Large intestine (tissue), 3 donors: ENCODE data around the gene PRSS35. TPM values are rescaled to one million over a fixed set of nuclear protein-coding genes. Genes with fewer than 3 reads are reported as not detected.
"Not testable (repeated sequence)": the region's sequence is repeated elsewhere in the genome, so short reads cannot be mapped to it uniquely, and the experiment has no call there.

Experiments
- DNase-seq, 2 donors: peaks; one replicate each; pipeline versions ENCODE4 v3.0.0 to v3.0.0-alpha.2; 2013
- H3K27ac ChIP-seq: one replicate; pipeline ENCODE4 v1.5.1; 2013; ENCODE audit warnings: low read length
- H3K27me3 ChIP-seq: 2 replicates; pipeline ENCODE4 v1.6.1; 2013; ENCODE audit warnings: low read length; ENCODE audit not compliant: control insufficient read depth, insufficient read depth
- H3K36me3 ChIP-seq: 2 replicates; pipeline ENCODE4 v1.6.1; 2013; ENCODE audit warnings: low read length; ENCODE audit not compliant: control insufficient read depth, insufficient read depth
- H3K4me1 ChIP-seq: one replicate; pipeline ENCODE4 v1.6.1; 2013; ENCODE audit warnings: low read length; ENCODE audit not compliant: control insufficient read depth, insufficient read depth
- H3K4me3 ChIP-seq: one replicate; pipeline ENCODE4 v1.5.1; 2013; ENCODE audit warnings: low read length
- H3K9me3 ChIP-seq: one replicate; pipeline ENCODE4 v1.6.1; 2013; ENCODE audit warnings: mild to moderate bottlenecking, low read depth, low read length, moderate library complexity; ENCODE audit not compliant: control insufficient read depth
- WGBS: methylation state at CpG from one replicate; pipeline ENCODE4 v1.1.5; 2013; ENCODE audit warnings: low lambda C conversion rate; ENCODE audit not compliant: insufficient coverage; 5-methylcytosine and 5-hydroxymethylcytosine counted together
- polyA plus RNA-seq: library from polyadenylated mRNA; unstranded; fragments of 120-200 nt; gene quantifications from one replicate; pipeline ENCODE4 v1.2.1, GENCODE V29; 2013

Gene PRSS35
- polyA plus RNA-seq, 1 donor, result 9.0 TPM

DNA sequence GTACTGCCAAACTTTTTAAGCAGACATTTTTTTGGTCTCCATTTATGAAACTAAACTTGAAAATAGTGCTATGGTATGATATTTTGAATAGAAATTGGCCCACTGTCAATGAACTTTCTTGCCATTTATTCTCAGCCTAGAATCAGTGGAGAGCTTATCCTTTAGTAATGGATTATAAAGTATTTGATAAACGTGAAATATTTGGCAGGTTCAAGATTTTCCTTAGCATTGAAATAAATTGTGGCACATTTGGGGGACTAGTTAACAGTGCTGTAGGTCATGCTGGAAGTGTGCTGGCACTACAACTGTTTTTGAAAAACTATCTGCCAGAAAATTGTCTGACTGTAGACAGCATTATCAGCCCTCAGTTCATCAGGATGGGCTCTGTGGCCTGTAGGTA lies 2.1 kb downstream of the PRSS35 start:
- H3K27ac ChIP-seq, result no peak overlapping the region
- no peaks in the 10 kb centered on the region for H3K27me3 ChIP-seq
- H3K36me3 ChIP-seq, result no peaks in the 10 kb centered on the region
- H3K4me1 ChIP-seq, result peaks cover 10% of the 10 kb centered on the region
- no peak overlapping the region for H3K4me3 ChIP-seq
- H3K9me3 ChIP-seq, result no peaks in the 10 kb centered on the region
- WGBS, result 67% methylated on average over 1 of the region's 1 CpG
- DNase-seq, result no peak

DNA sequence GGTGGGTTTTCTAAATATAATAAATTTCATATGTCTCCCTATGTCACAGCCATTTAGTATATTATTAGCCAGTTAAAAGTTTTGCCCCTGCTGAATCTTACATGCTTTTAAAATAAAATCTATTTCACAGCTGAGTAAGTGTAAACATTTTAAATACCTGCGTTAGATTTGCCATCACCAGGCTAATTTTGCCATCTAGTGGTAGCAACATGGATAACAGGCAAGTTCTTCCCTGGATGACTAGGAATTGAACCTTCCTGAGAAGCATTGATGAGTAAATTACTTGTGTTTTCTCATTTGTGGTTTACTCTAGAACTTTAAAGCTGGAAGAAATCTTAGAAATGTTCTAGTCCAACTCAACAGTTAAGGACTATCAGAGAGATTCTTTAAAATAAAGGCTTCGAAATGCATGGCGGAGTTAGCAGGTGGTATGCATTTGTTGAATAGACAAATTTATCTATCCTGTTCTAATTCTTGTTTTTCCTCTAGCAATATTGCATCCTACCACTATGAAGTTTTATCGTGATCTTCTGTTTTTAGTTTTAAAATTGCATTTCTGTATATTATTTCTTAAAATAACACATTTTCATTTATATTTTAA lies 2.6 kb downstream of the PRSS35 start:
- Histone ChIP-seq H3K27me3 (no peaks in the 10 kb centered on the region), H3K9me3 (no peaks in the 10 kb centered on the region), H3K4me3 (no peak overlapping the region), H3K4me1 (peaks cover 8% of the 10 kb centered on the region), H3K27ac (no peak overlapping the region), H3K36me3 (no peaks in the 10 kb centered on the region)
- peak; percentile 46 to 49 for DNase-seq
- 44% methylated on average over 1 of the region's 4 CpGs for WGBS

DNA sequence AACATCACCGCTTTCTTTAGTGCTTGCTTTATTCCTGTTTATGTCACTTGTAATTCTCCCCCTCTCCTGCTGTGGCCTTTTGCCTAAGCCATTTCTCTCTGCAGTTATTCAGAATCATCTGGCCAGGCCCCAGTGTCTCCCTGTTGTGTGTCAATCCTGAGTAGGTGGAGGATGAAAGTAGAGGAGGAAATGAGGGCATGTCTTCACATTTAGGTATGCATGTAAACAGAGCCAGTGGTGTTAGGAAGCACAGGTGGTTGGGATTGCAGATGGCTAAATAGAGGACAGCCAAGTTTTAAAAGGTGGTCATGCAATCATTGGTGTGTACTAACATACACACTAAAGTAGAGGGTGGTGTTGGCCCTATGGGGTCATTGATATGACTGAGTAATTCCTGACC lies 5.2 kb downstream of the PRSS35 start:
- whole genome bisulfite sequencing, result 75% methylated on average over 1 of the region's 1 CpG
- DNase-seq, result no peak
- H3K4me3 ChIP-seq, result no peak overlapping the region

DNA sequence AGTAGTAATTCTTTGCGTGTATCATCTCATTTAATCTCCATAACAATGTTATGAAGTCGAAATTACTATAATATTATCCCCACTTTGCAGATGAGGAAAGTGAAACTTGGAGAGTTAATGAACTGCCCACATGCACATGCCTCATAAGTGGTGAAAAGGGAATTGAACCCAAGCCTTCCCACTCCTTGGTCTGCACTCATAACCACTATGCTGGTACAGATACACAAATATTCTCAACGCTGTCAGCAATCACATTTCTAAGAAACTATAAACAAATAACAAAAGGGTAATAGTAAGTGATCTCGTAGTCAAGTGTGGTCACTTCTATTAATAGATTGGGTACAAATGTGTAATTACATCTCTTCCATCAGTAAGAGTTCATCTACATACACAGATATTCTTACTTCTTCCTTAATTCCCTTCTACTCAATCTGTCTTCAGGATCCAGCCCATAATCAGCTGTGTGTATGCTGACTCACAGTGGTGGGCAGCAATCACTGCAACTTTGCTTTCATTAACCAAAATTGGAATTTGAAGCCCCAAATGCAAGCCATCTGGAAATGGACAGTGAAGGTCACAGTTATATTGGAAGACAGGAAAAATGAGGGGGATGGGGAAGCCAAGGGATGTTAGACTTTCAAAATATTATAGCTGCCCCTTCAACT lies 6.6 kb downstream of the PRSS35 start:
- Histone ChIP-seq H3K9me3 (no peaks in the 10 kb centered on the region), H3K4me1 (no peaks in the 10 kb centered on the region), H3K36me3 (no peaks in the 10 kb centered on the region), H3K27me3 (no peaks in the 10 kb centered on the region), H3K4me3 (no peak overlapping the region), H3K27ac (no peak overlapping the region)
- no peak for DNase-seq
- WGBS, result 86% methylated on average over 2 of the region's 4 CpGs

More for the DNA sequence above, 5.2 kb downstream of the PRSS35 start:
- Histone ChIP-seq H3K27me3 (no peaks in the 10 kb centered on the region), H3K4me1 (peaks cover 5% of the 10 kb centered on the region), H3K36me3 (no peaks in the 10 kb centered on the region), H3K27ac (no peak overlapping the region), H3K9me3 (no peaks in the 10 kb centered on the region)

DNA sequence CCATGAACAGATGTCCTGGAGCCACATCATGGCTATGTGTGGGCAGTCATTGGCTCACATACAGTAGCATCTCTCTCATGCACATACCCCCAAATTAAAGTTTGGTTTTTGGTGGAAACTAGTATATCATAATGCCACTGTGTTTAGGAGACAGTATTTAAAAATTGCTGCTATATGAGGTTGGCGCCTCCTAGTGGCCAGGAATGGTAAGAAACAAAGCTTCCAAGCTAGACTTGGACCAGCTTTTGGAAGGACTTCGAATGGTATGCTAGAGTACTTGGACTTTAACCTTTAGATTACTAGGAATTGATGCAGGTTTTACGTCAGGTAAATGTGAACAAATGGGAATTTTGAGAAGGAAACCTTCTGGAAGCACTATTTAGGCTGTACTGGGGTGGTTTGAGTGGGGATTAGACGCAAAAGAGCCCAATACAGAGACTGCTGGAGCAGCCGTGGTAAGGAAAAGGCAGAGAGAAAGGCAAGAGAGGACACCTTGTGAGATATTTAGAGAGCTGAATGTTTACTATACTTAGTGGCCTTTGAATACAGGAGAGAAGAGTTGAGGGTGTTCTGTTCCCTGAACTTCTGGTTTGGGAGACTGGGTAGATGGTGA lies 23.8 kb downstream of the PRSS35 start:
- Histone ChIP-seq H3K36me3 (no peaks in the 10 kb centered on the region), H3K27me3 (peaks cover 2% of the 10 kb centered on the region), H3K27ac (no peak overlapping the region), H3K4me1 (no peaks in the 10 kb centered on the region), H3K9me3 (no peaks in the 10 kb centered on the region), H3K4me3 (no peak overlapping the region)
- WGBS, result 17% methylated on average over 1 of the region's 5 CpGs
- peak; percentile 16 to 19 for DNase-seq

DNA sequence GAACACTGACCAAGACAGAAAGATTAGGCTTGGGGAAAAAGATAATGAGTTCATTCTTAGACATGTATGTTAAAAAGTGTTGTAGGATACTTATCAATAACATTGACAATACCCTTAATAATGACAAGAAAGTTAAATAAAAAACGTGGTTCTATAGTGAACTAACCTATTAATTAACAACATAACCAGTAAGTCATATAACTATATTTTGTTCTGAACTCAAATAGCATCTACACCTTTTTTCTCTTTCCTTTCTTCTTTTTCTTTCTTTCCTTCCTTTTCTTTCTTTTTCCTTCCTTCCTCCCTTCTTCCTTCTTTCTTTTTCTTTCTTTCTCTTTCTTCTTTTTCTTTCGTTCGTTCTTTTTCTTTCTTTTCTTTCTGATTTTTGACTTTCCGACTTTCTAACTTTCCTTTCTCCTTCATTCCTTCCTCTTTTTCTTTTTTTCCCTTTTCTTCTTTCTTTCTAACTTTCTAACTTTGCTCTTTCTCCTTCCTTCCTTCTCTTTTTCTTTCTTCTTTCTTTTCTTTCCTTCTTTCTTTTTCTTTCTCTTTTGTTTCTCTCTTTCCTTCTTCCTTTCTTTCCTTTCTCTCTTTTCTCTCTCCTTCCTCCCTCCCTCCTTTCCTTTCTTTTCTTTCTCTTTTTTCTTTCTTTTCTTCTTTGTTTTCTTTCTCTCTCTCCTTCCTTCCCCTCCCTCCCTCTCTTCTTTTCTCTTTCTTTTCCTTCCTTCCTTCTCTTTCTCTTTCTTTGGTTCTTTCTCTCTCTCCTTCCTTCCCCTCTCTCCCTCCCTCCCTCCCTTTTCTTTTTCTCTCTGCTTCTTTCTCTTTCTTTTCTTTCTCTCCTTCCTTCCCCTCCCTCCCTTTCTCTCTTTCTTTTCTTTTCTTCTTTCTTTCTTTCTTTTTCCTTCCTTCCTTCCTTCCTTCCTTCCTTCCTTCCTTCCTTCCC lies 24.6 kb downstream of the PRSS35 start:
- Histone ChIP-seq H3K27me3 (peaks cover under 1% of the 10 kb centered on the region), H3K27ac (no peak overlapping the region), H3K36me3 (no peaks in the 10 kb centered on the region), H3K9me3 (no peaks in the 10 kb centered on the region), H3K4me3 (no peak overlapping the region), H3K4me1 (no peaks in the 10 kb centered on the region)
- DNase-seq, result no peak
- WGBS, result 76% methylated on average over 4 of the region's 4 CpGs

DNA sequence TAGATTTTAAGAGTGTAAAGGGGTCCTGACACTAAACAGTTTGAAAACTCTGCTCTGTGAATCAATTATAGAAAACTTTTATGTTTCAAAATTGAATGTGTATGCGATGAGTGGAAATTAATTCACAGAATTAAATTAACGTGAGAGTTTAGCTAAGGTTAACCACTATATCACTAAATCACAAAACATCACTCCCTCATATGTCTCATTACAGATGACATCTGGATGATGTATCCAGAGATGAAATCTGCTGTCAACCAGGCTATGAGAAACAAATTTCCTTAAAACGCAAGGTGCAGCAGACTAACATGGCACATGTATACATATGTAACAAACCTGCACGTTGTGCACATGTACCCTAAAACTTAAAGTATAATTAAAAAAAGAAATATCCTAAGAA lies 27.3 kb downstream of the PRSS35 start:
- no peak for DNase-seq
- no peak overlapping the region for H3K4me3 ChIP-seq
- no peaks in the 10 kb centered on the region for H3K36me3 ChIP-seq
- no peaks in the 10 kb centered on the region for H3K9me3 ChIP-seq
- no peaks in the 10 kb centered on the region for H3K27me3 ChIP-seq
- H3K27ac ChIP-seq, result no peak overlapping the region
- no peaks in the 10 kb centered on the region for H3K4me1 ChIP-seq
- WGBS, result 93% methylated on average over 3 of the region's 4 CpGs

DNA sequence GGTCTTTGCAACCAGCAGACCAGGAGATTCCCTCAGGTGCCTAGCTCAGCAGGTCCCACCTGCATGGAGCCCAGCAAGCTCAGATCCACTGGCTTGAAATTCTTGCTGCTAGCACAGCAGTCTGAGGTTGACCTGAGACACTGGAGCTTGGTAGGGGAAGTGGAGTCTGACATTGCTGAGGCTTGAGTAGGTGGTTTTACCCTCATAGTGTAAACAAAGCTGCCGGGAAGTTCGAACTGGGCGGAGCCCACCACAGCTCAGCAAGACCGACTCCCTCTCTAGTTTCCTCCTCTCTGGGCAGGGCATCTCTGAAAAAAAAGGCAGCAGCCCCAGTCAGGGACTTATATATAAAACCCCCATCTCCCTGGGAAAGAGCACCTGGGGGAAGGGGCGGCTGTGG lies 34.3 kb downstream of the PRSS35 start:
- no peak for DNase-seq
- Histone ChIP-seq H3K4me1 (no peaks in the 10 kb centered on the region), H3K27me3 (no peaks in the 10 kb centered on the region), H3K4me3 (no peak overlapping the region), H3K9me3 (no peaks in the 10 kb centered on the region), H3K27ac (no peak overlapping the region), H3K36me3 (no peaks in the 10 kb centered on the region)
- WGBS, result no CpG with 5 or more reads among the region's 5 CpGs

DNA sequence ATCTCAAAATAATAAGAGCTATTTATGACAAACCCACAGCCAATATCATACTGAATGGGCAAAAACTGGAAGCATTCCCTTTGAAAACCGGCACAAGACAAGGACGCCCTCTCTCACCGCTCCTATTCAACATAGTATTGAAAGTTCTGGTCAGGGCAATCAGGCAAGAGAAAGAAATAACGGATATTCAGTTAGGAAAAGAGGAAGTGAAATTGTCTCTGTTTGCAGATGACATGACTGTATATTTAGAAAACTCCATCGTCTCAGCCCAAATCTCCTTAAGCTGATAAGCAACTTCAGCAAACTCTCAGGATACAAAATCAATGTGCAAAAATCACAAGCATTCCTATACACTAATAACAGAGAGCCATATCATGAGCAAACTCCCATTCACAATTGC lies 38.1 kb downstream of the PRSS35 start:
- not testable (repeated sequence) for H3K4me1 ChIP-seq, H3K27ac ChIP-seq, H3K4me3 ChIP-seq, H3K9me3 ChIP-seq, DNase-seq, H3K27me3 ChIP-seq, H3K36me3 ChIP-seq
- no CpG with 5 or more reads among the region's 5 CpGs for WGBS

DNA sequence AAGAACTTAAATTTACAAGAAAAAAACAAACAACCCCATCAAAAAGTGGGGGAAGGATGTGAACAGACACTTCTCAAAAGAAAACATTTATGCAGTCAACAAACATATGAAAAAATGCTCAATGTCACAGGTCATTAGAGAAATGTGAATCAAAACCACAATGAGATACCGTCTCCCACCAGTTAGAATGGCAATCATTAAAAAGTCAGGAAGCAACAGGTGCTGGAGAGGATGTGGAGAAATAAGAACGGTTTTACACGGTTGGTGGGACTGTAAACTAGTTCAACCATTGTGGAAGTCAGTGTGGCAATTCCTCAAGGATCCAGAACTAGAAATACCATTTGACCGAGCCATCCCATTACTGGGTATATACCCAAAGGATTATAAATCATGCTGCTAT lies 39.4 kb downstream of the PRSS35 start:
- H3K27ac ChIP-seq, H3K4me1 ChIP-seq, H3K4me3 ChIP-seq, H3K9me3 ChIP-seq, DNase-seq, H3K27me3 ChIP-seq, H3K36me3 ChIP-seq: not testable (repeated sequence)
- WGBS, result no CpG with 5 or more reads among the region's 4 CpGs
